Hematopoietic multipotent progenitor cell treated with erythropoietin and hydrocortisone succinate and interleukin-3 and kit ligand, for 8 days (in vitro differentiated cells): ENCODE results near the gene COMMD2.

Source experiments
- DNase-seq: peaks from one replicate; pipeline ENCODE4 v3.0.0-alpha.2; 2015

Gene COMMD2

DNA sequence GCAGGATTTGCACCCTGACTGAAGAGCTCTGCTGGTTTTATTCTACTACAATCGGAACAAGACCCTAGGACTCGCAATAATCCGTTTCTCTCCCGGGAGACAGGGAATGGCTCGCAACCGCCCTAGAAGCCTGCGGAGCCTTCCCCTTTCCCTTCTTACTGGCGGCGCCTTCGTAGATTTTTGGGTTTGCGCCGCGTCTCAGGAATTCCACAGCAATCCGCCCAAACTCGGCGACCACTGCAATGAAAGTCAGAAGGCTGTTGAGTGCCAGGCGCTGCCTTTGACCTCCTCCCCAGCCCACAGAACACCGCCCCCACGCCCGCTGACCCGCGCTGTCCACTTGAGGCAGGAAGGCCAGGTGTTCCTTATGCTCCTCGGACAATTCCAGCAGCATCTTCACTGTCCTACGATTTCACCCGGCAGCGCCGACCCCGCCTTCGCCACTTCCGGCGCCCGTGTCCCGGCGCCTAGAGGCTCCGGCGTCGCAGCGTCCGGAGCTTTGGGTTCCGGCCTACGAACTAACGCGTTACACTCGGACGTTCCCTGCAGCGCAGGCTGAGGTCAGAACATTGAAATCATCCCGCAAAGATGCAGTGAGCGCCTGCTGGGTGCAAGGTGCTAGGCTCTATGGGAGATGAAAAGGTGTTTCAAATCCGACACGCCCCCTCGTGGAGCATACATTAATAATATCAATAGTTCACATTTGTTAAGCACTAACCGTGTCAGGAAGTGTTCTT lies at the start of gene COMMD2:
COMMD2 (minus strand) TSS at position 439 of the 737 bp plus-strand sequence; CDS start at position 394, 45 bp downstream.
- DNase-seq: peak; percentile 92

DNA sequence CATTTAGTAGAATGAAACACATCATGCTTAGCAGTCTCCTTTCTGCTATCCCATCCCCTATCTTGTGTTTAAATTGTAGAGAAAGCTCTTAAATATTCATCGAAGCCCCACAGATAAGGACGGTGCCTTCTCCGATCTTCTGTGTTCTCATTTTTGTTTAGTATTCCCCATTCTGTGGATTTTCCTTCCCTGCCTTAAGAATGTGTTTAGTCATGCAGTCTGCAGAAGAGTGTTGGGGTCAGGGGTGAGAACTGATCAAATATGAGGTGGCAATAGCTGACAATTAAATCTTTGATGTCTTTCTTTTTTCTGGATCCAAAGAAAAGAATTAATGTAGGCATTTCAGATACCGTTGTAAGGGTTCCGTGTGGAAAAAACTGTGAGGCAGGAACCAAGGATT lies 49.4 kb upstream of the COMMD2 start:
- DNase-seq: no peak

DNA sequence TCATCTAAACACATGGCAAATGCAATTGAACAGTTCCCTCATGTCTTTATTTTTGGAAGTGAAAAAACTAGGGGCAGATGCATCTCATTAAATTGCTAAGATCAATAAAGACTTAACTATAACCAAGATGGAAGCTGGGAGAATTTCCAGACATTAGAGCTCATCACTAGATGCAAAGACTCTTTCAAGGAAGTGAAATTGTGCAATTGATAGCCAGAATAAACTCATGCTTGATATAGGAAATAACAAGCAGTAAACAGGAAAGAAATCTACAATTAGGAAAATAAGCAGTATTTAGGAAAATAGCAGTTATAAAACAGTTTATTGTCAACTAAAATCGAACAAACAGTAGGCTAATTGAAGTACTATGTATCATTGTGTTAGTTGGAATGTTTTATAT lies 48.9 kb upstream of the COMMD2 start:
- no peak for DNase-seq

DNA sequence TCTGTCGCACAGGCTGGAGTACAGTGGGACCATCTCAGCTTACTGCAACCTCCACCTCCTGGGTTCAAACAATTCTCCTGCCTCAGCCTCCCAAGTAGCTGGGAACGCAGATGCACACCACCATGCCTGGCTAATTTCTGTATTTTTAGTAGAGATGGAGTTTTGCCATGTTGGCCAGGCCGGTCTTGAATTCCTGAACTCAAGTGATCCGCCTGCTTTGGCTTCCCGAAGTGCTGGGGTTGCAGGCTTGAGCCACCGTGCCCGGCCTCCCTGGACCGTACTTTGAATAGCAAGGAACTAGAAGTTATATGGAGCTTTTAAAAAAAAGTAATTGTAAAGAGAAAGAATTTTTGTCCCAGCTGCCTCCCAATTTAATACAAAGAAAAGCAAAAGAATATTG lies 48.4 kb upstream of the COMMD2 start:
- no peak for DNase-seq

DNA sequence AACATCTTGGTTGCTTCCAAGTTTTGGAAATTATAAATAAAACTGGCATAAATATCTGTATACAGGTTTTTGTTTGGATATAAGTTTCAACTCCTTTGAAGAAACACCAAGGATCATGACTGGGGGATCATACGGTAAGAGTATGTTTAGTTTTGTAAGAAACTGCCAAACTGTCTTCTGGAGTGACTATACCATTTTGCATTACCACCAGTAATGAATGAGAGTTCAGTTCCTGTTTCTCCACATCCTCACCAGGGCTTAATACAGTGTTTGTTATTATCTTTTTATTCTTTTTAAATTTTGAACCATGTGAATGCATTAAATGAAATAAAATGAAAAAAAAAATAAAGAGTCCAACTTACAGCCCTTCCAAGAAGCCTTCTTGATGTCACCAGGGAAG lies 43.7 kb upstream of the COMMD2 start:
- no peak for DNase-seq

DNA sequence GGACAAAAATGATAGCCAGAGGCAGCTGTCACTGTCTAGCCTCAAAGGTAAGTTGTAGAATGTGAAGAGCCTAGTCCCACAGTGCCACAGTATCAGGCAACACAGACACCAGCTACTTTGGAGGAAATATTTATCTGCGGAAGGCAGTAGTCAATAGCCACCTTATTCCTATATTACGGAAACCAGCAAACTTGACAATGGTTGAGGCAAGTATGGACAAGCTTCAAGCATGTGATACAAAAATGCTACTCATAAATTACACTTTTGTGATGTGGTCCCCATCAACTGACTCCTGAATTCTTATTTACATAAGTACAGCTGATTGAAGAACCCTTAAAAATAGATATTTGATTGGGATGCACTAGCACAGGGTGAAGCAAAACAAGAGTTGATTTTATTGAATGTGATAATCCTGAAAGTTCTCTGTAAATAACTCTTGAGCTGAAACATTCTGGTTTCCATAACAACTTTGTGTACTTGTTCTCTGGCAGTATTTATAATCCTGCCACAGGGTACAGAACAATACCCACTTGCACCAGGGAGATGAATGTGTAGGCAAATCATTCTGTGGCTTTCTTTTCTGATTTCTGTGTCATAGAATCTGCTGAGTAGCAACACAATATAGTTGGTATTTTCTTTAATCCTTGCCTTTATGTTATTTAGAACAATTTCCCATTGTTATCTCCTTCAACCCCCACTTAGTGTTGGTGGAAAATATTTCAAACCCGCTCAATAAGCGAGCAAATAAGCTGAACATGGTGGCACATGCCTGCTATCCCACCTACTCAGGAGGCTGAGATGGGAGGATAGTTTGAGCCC lies 40.4 kb upstream of the COMMD2 start, which contains the start of gene ANKUB1:
ANKUB1 (minus strand) TSS at position 103 of the 819 bp plus-strand sequence. CDS start 188 bp downstream, outside the sequence.
- DNase-seq: no peak

DNA sequence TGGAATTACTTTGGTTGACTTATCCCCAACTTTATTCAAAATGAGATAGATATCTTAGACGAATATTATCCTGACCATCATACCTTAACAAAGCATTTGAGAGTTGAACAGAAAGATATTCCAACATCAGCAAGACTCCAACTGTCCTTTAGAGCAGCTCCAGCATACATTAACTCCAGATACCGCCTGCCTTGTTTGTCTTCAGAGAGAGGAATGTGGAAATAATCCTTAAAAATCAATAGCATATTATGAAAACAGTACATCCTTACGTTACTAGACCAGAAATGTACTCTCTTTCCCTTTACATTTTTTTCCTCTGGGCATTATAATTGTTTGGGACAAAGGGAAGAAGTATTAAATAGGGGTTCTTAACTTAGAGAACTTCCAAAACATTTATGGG lies 38.4 kb upstream of the COMMD2 start:
- no peak for DNase-seq

DNA sequence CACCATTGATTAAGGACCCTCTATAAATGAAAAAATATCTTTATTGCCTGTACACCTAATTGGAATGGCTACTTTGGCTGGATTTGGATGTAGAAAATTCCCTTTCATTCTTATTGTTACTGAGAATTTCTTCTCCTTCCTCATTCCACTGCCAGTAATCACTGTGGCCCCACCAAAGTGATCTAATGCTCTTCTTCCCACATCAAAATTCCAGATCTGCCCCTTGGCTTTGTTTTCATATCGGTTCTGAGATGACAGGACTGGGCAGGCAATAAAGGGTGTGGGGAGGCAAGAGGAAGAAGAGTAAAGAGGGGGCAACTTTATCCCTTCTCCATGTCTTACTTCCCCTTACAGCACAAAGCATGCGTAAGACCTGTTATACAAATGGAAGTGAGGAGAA lies 38.0 kb upstream of the COMMD2 start:
- no peak for DNase-seq

DNA sequence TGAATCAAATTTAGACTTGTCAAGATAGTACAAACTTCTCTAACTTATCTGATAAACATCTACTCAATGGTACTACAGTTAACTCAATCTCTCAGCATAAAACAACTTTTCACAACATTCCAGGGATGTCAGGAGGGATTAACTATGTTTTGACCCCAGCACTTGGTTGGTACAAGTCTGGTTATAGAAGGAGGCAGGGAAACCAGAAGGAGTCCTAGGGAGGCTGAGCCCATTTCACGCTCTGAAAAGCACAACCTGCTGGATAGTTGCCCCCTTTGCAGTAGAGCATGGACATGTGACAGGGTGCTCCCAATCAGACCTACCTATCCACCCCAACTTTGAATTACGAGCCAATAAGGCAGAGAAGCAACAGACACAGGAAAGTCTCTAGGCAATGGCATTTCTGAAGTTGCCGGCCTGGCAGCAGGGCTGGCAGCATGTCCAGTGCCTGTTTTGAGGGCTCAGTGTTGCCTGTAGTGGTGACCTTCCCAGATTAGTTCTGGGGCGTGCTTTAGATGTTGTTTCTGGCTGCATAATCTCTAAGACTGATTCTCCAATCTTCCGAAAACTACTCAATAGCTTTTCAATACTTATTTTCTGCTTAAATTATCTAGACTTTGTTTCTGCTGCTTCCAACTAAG lies 31.9 kb upstream of the COMMD2 start:
- no peak for DNase-seq

DNA sequence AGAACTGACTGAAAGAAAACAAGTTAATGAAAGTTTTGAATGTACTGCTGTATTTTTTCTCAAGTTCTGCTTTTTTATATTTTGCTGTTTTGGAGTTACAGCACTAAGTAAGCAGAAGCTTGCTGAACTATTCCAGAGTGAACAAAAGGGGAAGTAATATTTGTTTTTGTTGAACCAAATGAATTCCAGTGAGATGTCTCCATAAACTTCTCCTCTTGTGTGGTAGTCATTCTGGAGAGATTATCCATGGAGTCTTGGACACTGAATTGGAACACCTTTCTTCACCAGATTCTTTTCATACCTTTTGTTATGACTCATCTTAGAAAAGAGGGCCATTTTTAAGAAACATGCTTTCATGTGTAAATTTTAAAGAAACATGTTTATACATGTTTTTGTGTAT lies 31.3 kb upstream of the COMMD2 start:
- DNase-seq: no peak

DNA sequence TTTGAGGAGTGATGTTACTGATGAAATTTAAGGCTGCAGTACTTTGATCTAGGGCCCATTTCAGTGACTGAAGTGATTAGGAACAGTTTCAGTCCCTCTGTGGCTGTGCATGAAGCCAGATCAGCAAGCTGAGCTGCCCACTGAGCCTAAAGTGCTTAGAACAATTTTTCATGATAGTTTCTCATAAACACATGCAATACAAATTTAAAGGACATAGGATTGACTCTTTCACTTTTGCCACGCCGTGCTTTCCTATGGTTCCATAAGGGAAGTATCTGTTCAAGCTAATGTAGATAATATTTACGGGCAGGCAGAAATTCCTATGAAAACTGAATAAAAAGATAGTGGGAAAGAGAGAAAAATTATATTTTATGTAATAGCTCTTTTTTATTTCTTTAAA lies 29.5 kb upstream of the COMMD2 start:
- DNase-seq: no peak

DNA sequence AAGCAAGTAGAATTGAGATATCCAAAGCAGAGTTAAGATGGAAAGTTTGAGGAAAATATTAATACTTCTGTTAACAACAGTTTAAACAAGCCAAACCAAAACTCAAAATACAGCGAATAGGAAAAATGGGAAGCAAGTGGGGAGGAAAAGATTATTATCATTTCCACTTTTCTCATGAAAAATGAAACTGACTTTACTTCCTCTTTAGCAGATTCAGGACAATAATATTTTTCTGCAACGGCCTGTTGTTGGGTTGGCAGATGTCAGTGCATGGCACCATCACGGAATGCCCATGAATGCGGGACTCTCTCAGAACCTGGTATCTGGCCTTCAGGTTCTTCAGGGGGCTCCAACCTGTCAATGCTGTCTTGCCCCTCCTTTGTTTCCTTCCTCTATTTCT lies 28.9 kb upstream of the COMMD2 start:
- DNase-seq: no peak

DNA sequence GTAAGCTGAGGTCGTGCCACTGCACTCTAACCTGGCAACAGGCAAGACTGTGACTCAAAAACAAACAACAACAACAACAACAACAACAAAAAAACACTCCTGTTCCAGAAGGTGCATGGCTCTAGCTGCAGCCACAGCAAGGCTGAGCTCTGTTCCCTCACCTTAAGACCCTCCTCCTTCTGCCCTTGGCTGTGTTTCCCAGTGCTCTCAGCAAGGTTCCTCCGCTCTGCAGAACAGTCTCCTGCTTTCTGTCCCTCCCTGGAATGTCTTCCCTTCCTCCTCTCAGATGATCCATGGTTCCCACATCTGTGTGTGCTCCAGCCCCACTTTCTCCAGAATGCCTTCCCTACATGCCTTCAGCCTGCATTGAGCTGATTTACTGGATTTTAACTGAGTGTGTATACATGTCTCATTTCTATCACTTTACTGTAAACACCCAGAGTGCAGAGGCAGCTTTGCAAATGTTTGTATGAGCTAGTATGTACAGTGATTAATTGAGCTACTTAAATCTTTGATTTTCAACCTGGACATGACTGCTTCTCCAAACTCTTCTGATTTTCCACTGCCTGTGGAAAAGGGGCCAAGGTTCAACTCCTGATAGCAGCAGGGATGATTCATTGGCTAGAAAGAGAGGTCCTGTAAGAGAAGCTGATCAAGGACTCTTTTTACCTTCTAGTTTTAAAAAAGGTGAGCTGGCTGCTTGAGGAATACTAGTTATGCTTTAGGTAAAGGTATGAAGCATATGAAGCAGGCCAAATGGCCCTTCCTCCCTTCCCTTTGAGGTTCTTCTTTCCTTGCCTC lies 25.3 kb upstream of the COMMD2 start:
- no peak for DNase-seq

DNA sequence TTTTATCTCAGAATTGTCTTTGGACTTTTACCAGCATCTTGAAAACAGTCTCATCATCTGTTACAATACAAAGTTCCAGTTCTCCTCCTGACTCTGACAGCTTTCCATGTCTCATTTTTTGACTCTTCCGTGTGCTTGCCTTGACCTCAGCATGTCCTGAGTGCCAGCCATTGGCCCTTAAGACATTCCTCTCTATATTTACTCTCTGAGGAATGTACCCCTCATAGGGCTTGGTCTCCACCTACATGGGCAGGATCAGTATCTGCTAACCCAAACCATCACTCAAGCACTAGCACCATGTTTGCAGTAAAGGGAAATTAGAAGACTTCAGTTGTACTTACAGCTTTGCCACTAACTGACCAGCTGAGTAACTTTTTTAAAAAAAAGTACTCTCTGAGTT lies 23.9 kb upstream of the COMMD2 start:
- DNase-seq: no peak

DNA sequence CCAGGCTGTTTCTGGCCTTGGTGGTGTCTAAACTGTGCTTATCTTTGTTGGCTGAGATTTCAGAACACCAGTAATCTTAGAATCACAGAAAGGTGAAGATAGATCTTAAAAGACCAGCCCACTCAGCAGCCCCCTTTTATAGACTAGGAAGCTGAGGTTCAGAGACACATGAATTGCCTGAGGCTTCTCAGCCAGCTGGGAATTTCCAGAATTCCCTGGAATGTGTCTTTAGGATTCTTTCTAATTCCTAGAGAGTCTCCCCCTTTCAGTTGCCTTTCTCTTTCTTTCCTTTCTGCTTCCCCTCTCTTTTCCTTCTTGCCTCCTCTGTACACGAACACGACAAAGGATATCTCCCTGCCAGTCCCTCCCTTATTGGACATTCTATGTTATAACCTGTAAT lies 20.6 kb upstream of the COMMD2 start:
- DNase-seq: no peak

DNA sequence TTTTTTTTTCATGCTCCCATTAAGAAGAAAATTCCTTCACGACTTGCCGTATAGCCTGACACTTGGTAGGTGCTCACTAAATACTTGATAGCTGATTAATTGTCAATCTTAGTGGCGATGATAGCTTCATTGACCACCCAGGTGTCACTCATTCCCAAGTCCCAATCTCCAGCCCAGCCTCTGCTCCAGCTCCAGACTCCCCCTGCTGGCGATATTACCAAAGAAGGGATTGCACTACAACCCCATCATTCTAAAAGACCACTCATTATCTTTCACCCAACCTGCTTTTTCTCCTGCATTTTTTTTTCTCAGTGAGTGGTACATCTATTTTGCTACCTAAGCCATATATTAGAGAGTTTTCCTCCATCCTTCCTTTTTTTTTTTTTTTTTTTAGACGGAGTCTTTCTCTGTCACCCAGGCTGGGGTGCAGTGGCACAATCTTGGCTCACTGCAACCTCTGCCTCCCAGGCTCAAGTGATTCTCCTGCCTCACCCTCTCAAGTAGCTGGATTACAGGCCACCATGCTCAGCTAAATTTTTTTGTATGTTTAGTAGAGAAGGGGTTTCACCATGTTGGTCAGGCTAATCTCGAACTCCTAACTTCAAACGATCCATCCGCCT lies 19.5 kb upstream of the COMMD2 start:
- DNase-seq: peak; percentile 47

DNA sequence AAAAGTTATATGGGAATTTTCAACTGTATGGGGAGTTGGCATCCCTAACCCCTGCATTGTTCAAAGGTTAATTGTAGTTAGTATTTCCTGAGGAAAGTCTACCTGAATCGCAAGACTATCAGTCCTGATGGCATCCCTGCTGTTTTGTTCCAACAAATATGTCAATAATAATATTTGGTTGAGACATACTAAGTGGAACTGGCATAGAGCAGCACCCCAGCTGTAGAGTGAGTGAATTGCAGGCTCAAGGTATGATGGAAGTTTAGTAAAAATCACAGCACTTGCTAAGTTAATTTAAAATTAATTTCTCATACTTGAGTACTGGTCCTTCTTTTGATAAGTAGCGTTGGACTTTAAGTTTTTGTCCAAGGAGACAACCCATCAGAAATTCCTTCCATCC lies 18.0 kb upstream of the COMMD2 start:
- no peak for DNase-seq

DNA sequence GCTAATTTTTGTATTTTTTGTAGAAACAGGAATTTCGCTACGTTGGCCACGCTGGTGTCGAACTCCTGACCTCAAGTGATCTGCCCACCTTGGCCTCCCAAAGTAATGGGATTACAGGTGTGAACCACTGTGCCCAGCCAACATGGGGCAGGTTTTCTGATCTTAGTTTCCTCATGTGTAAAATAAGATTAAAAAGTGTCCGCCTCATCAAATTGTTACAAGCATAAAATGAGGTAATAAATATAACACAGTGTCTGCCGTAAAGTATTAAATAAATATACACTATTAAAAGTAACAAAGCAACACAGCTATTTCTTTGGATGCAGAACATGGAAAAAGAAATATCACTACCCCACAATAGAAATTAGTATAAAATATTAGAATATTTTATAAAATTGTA lies 16.4 kb upstream of the COMMD2 start:
- DNase-seq: no peak

DNA sequence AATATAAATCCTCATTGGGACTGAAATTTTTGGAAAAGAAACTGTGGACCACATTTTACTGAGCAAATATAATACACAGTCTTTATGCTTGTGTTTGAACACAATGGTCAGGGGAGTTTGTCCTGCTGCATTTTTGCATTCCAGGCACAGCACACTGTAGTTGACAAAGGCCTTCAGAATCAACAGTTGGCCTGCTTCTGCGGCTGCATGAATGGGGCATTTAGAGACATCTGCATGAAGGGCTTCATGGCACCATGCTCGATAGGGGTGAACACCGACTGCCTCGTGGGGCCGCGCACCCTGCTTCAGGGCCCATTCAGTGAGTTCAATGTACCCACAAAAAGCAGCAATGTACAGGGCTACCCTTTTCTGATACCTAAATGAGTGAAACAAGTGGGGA lies 15.4 kb upstream of the COMMD2 start:
- no peak for DNase-seq

DNA sequence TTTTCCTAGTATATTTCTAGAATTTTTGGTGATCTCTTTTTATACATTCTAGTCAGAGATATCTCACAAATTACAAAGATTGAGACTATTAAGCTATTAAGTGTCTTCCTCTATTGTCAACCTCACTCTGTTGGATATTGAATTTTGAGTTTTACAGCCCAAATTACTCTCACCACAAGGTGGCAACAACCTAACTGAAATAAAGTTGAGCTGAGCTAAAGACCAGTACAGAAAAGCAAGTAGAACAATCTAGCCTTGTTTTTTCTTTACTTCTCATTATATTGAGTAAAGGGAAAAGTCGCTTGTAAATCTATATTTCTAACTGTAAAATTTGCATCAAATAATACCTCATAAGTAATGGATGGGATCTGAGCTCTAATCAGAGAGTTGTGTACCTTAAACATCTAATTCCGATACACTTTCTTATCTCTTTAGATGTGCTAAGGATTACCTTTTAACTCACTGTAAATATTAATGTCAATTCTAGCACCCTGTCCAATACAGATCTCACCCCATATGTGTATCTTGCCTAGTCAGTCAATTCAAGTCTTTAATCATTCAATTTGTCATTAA lies 13.6 kb upstream of the COMMD2 start:
- peak; percentile 33 for DNase-seq

DNA sequence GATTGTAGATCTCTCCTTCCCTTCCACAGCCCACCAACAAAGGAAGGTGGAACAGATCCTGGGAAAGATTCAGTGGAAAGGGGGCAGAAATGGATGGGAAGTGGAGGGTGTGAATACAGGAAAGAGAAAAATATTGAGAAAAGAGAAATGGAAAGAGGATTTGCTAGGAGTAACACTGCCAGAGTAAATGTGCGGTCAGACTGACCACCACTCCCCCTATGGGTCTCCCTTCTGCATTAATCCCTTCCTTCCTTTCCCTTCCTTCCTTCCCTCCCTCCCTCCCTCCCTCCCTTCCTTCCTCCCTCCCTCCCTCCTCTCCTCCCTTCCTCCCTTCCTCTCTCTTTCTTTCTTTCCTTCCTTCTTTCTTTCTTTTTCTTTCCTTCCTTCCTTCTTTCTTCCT lies 12.0 kb upstream of the COMMD2 start:
- no peak for DNase-seq

DNA sequence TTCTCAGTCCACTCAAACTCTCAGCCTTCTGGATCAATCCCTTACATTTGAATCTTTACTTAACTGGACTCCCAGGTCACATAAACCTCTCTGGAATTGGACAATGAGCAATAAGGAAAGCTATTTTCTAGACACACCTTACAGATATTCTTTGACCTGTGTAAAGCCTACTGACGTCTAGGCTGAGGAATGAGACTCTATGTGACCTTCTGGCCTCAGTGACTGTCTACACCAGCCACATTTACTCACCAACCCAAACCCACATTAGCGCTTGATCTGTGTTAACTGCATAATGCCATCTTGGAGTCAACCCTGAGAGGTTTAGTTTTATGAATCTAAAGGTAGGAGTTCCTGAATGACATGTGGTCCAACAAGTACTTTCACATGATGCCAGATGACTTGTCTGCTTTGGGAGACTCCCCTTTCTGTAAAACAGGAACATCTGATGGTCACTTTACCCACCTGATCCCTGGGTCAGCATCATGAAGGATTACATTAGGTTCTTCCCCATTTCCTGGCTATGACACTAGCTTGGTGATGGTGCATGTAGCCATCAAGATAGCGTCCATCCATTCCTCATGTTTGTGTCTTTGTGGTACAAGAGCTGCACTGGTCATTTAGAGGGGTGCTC lies 11.4 kb upstream of the COMMD2 start:
- no peak for DNase-seq
